Measurements from ENCODE around the gene DROSHA.

Gene DROSHA

DNA sequence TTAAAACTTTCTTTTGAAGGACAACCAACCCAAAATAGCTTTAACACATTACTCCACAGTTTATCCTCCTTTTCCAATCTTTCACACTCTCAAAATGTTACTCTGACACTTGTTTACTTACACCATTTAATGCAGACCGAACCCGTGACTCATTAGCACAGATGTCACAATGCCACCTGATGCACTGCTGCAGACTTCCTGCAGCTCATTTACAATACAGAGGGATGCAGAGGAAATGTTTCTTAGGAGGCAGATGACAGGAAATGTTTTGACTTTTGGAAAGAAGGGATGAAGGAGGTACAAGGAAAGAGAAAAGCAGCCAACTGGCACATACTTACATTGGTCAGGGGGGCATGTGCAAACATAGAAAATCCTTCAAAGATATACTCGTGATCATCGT, 39.0 kb downstream of the DROSHA start:
- no peak for DNase-seq (ENCODE audit: extremely low spot score)
- POLR2A ChIA-PET = no interaction called here
- CTCF ChIA-PET = interaction anchor here (1.5 kb wide), 1 partner anchor 11 kb away, joined by 3 read pairs; no protein-coding TSS in a partner anchor
- TF ChIP-seq, protein P1, sequence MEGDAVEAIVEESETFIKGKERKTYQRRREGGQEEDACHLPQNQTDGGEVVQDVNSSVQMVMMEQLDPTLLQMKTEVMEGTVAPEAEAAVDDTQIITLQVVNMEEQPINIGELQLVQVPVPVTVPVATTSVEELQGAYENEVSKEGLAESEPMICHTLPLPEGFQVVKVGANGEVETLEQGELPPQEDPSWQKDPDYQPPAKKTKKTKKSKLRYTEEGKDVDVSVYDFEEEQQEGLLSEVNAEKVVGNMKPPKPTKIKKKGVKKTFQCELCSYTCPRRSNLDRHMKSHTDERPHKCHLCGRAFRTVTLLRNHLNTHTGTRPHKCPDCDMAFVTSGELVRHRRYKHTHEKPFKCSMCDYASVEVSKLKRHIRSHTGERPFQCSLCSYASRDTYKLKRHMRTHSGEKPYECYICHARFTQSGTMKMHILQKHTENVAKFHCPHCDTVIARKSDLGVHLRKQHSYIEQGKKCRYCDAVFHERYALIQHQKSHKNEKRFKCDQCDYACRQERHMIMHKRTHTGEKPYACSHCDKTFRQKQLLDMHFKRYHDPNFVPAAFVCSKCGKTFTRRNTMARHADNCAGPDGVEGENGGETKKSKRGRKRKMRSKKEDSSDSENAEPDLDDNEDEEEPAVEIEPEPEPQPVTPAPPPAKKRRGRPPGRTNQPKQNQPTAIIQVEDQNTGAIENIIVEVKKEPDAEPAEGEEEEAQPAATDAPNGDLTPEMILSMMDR (IDR thresholded peaks at IDR 0.05; ENCODE audit: control extremely low read depth, extremely low read depth, low read depth, missing control alignments) = no peak

DNA sequence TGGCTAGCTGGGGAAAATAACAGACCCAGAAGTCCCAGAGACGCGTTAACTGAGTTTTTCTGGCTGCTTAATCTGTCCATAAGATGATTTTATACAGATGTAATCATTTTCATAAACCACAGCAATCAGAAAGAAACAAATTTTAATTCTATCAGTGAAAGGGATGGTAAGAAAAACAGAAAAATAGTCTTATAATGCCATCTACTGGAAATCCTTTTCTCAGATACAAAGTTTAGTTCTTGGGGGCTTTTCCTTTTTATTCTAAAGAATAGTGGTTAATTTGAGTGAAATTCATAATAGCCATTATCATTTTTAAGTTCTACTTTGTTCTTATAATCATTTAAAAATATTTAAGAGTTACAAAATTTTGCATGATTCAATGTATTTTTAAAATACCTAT, 44.4 kb downstream of the DROSHA start:
- POLR2A ChIA-PET = no interaction called here
- no peak for DNase-seq (ENCODE audit: extremely low spot score)
- TF ChIP-seq, protein P1 (IDR thresholded peaks at IDR 0.05; ENCODE audit: control extremely low read depth, extremely low read depth, low read depth, missing control alignments) = no peak
- CTCF ChIA-PET = interaction anchor here (1.2 to 1.3 kb wide), 2 partner anchors 10 to 14 kb away, joined by 3 to 4 read pairs; no protein-coding TSS in a partner anchor

DNA sequence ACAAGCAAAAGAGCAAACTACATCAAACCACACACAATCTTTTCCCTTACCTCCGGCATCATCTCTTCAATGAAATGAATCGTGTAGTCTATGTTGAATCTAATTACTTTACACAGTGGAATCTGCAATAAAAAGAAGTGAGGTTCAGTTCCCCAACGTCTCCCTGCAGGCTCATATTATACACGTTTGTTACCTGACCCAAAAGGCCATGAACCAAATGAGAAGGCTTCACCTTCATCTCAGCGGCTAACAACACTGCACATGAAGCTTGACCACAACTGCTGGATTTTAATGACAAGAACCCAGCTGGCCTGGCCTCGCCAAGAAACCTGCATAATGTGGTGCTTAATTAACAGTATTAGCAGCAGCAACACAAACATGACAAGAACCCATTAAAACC, 45.5 kb downstream of the DROSHA start:
- no peak for DNase-seq (ENCODE audit: extremely low spot score)
- ChIA-PET POLR2A (no interaction called here), CTCF (interaction anchor here (1.0 to 1.7 kb wide), 3 partner anchors 10 to 24 kb away, joined by 3 read pairs; no protein-coding TSS in a partner anchor)
- TF ChIP-seq, protein P1 (IDR thresholded peaks at IDR 0.05; ENCODE audit: control extremely low read depth, extremely low read depth, low read depth, missing control alignments) = no peak

DNA sequence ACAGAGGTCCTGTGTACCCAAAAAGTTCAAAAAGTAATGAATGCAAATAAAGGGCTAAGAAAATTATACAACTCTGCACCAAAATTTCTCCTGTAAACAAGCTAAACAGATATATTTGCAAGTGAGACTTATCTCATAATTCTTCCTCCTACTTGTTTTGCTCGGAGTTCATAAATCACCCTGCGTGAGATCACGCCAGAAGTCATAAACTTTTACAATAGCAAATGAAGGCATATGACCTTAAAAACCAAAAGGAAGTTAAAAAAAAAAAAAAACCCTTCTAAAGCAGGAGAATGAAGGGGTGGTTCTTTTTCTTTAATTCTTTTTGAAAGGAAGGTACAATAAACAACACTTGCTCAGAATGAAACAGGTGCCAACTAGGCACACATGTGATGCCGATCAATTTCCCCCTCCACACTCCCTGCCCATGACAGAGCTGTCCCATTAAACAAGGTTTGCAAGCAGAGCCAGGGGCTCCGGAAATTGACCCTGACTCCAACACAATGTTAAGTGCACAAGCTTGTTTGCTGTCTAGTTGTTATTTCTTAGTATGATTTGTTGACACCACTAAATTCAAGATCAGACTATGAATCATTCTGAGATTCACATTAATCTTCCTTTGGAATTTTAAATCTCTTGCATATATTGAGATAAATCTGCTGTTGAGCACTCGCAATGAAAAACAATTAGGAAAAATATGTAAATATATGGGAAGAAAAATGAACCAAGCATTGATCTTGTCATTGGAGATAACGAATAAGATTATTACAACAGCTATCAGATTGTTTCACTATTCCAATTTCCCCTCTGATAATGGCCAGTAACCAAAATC, 46.3 kb downstream of the DROSHA start:
- TF ChIP-seq, protein P1 (IDR thresholded peaks at IDR 0.05; ENCODE audit: control extremely low read depth, extremely low read depth, low read depth, missing control alignments) = no peak
- ChIA-PET POLR2A (no interaction called here), CTCF (interaction anchor here (0.6 to 1.7 kb wide), 3 partner anchors 11 to 58 kb away, joined by 3 read pairs; no protein-coding TSS in a partner anchor)
- no peak for DNase-seq (ENCODE audit: extremely low spot score)

DNA sequence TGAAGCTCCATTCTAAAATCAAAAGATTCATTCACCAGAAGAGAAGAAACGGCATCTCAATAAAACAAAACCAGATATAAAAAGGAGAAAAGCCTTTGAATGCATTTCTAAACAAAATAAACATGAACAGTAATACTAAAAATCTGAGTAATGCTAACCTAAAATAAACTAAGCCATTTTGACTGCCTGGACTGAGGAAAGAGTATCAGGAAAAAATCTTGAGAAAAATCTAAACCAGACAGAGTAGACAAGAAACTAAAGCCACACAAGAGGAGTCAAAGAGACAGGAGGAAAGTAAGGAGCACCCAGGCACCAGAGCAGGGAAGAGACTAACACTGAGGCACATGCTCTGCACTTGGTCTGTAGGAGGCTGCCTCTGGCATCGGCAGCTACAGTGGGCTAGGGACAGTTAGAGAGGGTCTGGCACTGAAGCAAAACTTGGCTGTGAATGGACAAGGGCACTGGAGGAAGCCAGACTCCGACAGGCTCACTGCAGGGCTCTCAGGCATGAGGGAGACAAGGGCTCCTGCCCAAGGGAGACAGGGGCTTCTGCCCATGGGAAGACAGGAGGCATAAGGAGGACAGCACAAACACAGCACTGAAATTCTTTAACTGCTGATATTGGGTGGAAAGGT, 50.2 kb downstream of the DROSHA start:
- TF ChIP-seq, protein P1 (IDR thresholded peaks at IDR 0.05; ENCODE audit: control extremely low read depth, extremely low read depth, low read depth, missing control alignments) = no peak
- POLR2A ChIA-PET = no interaction called here
- CTCF ChIA-PET = interaction anchor here (1.4 kb wide), 1 partner anchor 11 kb away, joined by 3 read pairs; no protein-coding TSS in a partner anchor
- no peak for DNase-seq (ENCODE audit: extremely low spot score)

DNA sequence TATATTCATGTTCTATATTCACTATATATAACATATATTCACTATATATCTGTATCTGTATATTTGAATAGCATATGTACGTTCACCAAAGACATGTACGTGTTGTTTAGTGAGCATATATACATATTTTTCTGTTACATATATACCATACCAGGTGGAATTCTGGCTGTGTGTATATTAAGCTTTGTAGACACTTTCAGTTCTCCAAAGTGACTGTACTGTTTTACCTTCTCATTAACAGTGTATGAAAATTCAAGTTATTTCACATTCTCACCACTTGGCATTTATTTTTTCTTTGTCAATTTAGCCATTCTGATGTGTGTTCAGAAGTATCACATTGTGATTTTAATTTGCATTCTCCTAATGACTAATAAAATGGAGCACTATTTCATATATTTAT, 52.2 kb downstream of the DROSHA start:
- TF ChIP-seq, protein P1 (IDR thresholded peaks at IDR 0.05; ENCODE audit: control extremely low read depth, extremely low read depth, low read depth, missing control alignments) = no peak
- ChIA-PET POLR2A (no interaction called here), CTCF (interaction anchor here (1.4 kb wide), 1 partner anchor 10 kb away, joined by 4 read pairs; no protein-coding TSS in a partner anchor)
- DNase-seq (ENCODE audit: extremely low spot score) = no peak
